ENCODE results near the gene CFAP61. TPM values are rescaled to one million over a fixed set of nuclear protein-coding genes. Genes with fewer than 3 reads are reported as not detected.

Gene CFAP61
- total and polyA plus RNA-seq, 9 of the 15 experiments (the other 6 are each of a cell fraction or from before 2014, with no cell fraction given), result 0.11 TPM; not detected in 8

- TF ChIP-seq, protein P1, sequence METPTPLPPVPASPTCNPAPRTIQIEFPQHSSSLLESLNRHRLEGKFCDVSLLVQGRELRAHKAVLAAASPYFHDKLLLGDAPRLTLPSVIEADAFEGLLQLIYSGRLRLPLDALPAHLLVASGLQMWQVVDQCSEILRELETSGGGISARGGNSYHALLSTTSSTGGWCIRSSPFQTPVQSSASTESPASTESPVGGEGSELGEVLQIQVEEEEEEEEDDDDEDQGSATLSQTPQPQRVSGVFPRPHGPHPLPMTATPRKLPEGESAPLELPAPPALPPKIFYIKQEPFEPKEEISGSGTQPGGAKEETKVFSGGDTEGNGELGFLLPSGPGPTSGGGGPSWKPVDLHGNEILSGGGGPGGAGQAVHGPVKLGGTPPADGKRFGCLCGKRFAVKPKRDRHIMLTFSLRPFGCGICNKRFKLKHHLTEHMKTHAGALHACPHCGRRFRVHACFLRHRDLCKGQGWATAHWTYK (CRISPR knock-in tag; IDR thresholded peaks at IDR 0.05), result no peak
- no peak for TF ChIP-seq TRIM28 (IDR thresholded peaks at IDR 0.05)
- TF ChIP-seq MAZ (CRISPR knock-in tag; conservative IDR thresholded peaks at IDR 0.05 in 1 of 2, IDR thresholded peaks at IDR 0.05 in 1 of 2), result no peak
- TF ChIP-seq, protein P2, sequence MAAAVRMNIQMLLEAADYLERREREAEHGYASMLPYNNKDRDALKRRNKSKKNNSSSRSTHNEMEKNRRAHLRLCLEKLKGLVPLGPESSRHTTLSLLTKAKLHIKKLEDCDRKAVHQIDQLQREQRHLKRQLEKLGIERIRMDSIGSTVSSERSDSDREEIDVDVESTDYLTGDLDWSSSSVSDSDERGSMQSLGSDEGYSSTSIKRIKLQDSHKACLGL (CRISPR knock-in tag; IDR thresholded peaks at IDR 0.05; ENCODE audit: borderline replicate concordance, poor library complexity, severe bottlenecking), result no peak
- TF ChIP-seq, protein P3, sequence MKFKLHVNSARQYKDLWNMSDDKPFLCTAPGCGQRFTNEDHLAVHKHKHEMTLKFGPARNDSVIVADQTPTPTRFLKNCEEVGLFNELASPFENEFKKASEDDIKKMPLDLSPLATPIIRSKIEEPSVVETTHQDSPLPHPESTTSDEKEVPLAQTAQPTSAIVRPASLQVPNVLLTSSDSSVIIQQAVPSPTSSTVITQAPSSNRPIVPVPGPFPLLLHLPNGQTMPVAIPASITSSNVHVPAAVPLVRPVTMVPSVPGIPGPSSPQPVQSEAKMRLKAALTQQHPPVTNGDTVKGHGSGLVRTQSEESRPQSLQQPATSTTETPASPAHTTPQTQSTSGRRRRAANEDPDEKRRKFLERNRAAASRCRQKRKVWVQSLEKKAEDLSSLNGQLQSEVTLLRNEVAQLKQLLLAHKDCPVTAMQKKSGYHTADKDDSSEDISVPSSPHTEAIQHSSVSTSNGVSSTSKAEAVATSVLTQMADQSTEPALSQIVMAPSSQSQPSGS (CRISPR knock-in tag; IDR thresholded peaks at IDR 0.05), result no peak
- no peak for TF ChIP-seq HBP1 (CRISPR knock-in tag; IDR thresholded peaks at IDR 0.05)
- no peak for TF ChIP-seq NFYB (IDR thresholded peaks at IDR 0.05; ENCODE audit: extremely low read depth, insufficient read length)
- TF ChIP-seq TGIF2 (CRISPR knock-in tag; IDR thresholded peaks at IDR 0.05), result no peak
- no peak for TF ChIP-seq IRF2 (CRISPR knock-in tag; IDR thresholded peaks at IDR 0.05)
- TF ChIP-seq, protein P4, sequence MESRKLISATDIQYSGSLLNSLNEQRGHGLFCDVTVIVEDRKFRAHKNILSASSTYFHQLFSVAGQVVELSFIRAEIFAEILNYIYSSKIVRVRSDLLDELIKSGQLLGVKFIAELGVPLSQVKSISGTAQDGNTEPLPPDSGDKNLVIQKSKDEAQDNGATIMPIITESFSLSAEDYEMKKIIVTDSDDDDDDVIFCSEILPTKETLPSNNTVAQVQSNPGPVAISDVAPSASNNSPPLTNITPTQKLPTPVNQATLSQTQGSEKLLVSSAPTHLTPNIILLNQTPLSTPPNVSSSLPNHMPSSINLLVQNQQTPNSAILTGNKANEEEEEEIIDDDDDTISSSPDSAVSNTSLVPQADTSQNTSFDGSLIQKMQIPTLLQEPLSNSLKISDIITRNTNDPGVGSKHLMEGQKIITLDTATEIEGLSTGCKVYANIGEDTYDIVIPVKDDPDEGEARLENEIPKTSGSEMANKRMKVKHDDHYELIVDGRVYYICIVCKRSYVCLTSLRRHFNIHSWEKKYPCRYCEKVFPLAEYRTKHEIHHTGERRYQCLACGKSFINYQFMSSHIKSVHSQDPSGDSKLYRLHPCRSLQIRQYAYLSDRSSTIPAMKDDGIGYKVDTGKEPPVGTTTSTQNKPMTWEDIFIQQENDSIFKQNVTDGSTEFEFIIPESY (CRISPR knock-in tag; IDR thresholded peaks at IDR 0.05), result no peak
- TF ChIP-seq RAD21 (CRISPR knock-in tag; conservative IDR thresholded peaks at IDR 0.05 in 1 of 2, IDR thresholded peaks at IDR 0.05 in 1 of 2), result peak; percentile 14 to 60; a peak in 3 of 4 replicates
- no peak for TF ChIP-seq SOX6 (IDR thresholded peaks at IDR 0.05)
- no peak for TF ChIP-seq ZNF408 (CRISPR knock-in tag; IDR thresholded peaks at IDR 0.05; ENCODE audit: low read depth)
- TF ChIP-seq CLOCK (CRISPR knock-in tag; IDR thresholded peaks at IDR 0.05; ENCODE audit: borderline replicate concordance), result no peak
These were observed 185.0 kb downstream of the CFAP61 start (continued) for GRCh38 chr20:20237093-20237959.
